Measurements from ENCODE around the gene ASPDH. TPM values are rescaled to one million over a fixed set of nuclear protein-coding genes. Genes with fewer than 3 reads are reported as not detected.

ASPDH gene
- total and polyA plus RNA-seq, 2 of the 13 experiments (the other 11 are each of a cell fraction or from before 2014, with no cell fraction given), result 2.2 to 3.3 TPM

- TF ChIP-seq ZNF407 (CRISPR knock-in tag; IDR thresholded peaks at IDR 0.05; ENCODE audit: not compliant biosample characterization) (no peak), BRD4 (CRISPR knock-in tag; IDR thresholded peaks at IDR 0.05) (no peak), ZMAT5 (CRISPR knock-in tag; IDR thresholded peaks at IDR 0.05; ENCODE audit: borderline replicate concordance, low read depth) (no peak), NRL (CRISPR knock-in tag; IDR thresholded peaks at IDR 0.05; ENCODE audit: borderline replicate concordance) (no peak), SRSF4 (IDR thresholded peaks at IDR 0.05; ENCODE audit: low read depth, low read length, poor library complexity, severe bottlenecking) (no peak), DNMT1 (CRISPR knock-in tag; IDR thresholded peaks at IDR 0.05) (peak; percentile 40; the same call in 1 of the 2 replicates)
These were observed 4.6 kb upstream of the ASPDH start (continued) for GRCh38 chr19:50518091-50519005.
